ENCODE measurements around the gene CRYM.

DNA sequence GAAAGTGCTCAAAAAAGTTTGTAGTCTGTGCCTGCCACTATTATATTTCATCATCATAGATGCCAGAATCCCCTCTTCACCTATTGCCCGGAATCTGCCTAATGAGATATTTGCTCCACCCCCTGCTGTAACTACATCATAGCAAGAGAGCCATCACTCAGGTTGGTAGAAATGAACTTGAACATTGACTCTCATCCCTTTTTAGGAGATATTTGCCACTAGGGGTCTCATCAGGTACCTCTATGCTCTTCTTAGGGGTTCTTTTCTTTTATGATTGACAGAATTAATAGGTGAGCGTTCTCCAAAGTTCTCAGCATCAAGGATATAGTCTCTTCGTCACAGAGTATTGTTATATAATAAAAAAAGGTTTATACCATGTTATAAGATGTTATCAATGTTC is 24.6 kb downstream of the CRYM start:
- TF ChIP-seq ZNF777 (tag by site-specific recombination; IDR thresholded peaks at IDR 0.05; ENCODE audit: borderline replicate concordance): no peak
- TF ChIP-seq CTCF (tag by site-specific recombination; IDR thresholded peaks at IDR 0.05): no peak
- no peak for TF ChIP-seq KLF10 (tag by site-specific recombination; IDR thresholded peaks at IDR 0.05)
